ENCODE results near the gene FAM98A.
A peak's percentile ranks its signal among the peaks of the same experiment; 100 is the strongest.

Gene FAM98A

GRCh38 chr2:33599175-33599942 lies at the start of gene FAM98A:
FAM98A (minus strand) TSS chr2:33599299; CDS start chr2:33599221, 78 bp downstream.
- peak; percentile 98 for DNase-seq

DNA sequence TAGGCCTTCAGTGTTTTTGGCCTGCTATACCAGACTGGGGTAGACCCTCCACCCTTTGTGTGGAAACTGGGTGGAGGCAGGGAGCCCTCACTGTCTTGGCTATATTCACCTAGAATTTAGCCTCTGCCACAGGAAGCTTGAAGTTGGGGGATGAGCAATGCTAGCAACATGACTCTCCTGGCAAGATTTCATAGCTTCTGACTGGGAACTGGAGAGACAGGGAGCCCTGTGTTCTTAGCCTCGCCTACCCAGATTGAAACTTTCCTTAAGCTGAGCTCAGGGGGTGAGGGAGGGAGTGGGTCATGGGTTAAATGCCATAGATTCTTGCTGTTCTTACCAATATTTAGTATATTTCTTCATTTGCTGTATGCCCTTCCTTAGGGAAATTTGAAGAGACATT lies 46.8 kb upstream of the FAM98A start:
- no peak for DNase-seq

DNA sequence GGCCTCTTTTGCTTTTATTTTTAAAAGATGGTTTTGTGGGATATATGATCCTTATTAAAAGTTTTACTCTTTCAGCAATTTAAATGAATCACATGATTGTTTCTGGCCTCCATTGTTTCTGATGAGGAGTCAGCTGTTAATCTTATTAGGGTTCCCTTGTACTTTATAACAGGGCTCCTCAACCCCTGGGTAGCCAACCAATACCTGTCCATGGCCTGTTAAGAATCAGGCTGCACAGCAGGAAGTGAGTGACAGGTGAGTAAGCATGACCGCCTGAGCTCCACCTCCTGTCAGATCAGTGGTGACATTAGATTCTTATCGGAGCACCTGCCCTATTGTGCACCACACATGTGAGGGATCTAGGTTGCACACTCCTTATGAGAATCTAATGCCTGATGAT lies 45.1 kb upstream of the FAM98A start:
- DNase-seq, result no peak

GRCh38 chr2:33636001-33636400 lies 36.9 kb upstream of the FAM98A start:
- peak; percentile 17 to 26 for DNase-seq

GRCh38 chr2:33634261-33634910 lies 35.3 kb upstream of the FAM98A start:
- no peak for DNase-seq

- DNase-seq, result no peak
These were observed 34.2 kb upstream of the FAM98A start for GRCh38 chr2:33633315-33633714.

- DNase-seq, result no peak
These were observed 33.7 kb upstream of the FAM98A start for GRCh38 chr2:33632831-33633230.

- DNase-seq, result no peak
These were observed 29.1 kb upstream of the FAM98A start for GRCh38 chr2:33628031-33628827.

DNA sequence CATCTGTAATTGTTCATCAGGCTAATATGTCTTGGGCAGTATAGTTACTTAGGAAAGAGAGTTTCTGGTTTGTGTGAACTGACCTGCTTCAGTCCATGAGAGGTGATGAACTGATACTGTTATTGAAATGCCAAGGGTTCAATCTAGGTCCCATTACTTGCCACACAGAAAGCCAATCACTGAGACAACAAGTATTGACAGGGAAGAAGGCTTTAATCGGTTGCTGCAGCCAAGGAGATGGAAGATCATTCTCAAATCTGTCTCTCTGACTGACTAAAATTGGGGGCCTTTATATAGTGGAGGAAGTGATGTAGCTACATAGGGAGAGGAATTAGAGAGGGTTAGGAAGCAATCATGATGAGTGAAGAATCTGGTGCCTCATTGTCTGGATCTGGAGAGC lies 19.9 kb upstream of the FAM98A start:
- DNase-seq, result no peak

DNA sequence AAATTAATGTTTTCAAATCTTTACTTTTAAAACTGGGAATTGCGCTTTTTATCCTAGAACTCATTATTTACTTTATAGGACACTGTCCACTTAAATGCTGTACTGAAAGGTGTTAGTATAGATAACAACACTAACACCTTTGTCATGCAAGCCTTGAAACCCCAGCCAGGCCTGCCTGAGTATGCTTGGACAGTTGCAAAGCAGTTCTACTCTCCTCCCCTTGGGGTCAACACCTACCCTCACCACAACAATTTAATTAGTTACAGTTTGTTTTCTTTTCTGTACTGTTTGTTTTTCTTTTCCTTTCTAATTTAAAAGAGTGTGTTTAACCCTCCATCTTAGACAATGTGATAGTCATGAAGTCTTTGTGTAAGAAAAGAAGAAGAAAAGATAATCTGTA lies 18.9 kb upstream of the FAM98A start:
- no peak for DNase-seq

GRCh38 chr2:33617401-33617800 lies 18.3 kb upstream of the FAM98A start:
- DNase-seq, result no peak

GRCh38 chr2:33616873-33617272 lies 17.8 kb upstream of the FAM98A start:
- DNase-seq, result no peak

- DNase-seq, result no peak
These were observed 15.1 kb upstream of the FAM98A start for GRCh38 chr2:33614190-33614589.

DNA sequence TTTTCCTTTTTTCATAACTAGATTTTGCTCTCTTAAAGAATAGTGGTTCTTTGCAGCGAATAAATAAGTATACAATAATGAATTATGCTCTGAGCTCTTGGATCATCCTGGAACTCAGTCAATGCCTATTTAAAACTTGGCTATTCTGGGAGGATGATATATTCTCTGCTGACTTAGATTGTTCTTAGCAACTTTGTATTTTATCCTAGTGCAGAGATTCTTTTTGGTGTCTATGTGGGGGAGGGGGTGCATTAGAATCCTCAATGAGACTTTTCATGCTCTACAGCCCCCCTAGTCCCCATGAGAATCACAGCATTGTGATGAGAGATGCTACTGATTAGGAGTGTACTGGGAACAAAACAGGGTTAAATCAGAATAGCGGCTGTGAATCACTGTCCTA lies 8.8 kb upstream of the FAM98A start:
- no peak for DNase-seq

DNA sequence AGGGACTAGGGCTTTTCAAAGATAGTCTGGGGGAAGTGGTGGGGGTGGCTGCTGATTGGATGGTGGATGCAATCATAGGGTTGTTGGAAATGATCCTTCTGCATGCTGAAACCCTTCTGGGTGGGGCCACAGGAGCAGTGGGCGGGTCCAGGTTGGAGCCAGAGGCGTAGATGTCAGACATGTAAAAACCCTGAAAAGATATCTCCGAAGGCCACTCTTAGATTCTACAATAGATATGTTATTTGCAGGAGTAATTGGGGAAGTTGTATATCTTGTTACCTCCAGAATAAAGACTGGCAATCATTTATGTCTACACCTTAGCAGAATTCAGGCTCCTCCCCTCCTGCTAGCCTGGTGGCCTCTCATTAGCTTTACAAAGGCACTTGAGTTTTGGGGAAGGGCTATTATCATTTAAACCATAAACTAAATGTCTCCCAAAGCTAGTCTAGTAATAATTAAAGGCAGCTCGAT lies 8.2 kb upstream of the FAM98A start:
- no peak for DNase-seq

- no peak for DNase-seq
These were observed 7.5 kb upstream of the FAM98A start for GRCh38 chr2:33606622-33607021.

DNA sequence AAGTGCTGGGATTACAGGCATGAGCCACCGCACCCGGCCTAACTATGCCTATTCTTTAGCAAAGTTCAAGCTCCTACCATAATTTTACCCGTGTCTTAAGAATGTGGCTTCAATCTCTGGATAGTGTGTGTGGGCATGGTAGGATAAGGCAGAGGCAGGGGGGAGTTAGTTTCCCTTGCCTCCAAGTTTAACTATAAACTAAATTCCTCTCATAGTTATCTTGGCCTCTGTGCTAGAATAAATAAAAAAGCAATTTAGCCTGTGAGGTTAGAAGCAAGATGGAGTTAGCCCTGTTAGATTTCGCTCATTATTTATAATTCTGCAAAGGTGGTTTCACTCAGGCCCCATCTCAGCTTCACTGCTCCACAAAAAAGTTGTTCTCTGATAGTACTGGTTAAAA lies 7.0 kb upstream of the FAM98A start:
- DNase-seq, result no peak

DNA sequence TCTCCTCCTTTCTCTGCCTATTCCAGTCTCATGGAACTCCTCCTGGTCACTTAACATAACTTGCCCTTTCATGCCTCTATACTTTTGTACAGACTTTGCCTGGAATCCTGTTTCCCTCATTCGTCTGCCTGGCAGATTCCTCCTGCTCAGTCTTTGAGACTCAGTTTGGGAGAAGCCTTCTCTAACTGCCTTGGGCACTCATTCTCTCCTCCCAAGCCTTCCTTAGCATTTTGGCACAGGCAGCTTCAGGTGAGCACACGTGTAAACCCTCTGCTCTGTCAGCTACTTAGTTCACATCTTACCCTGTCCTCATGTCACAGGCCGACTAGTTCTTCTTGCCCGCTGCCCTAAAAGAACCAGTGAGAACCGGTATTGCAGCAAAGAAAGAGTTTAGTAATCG lies 6.0 kb upstream of the FAM98A start:
- no peak for DNase-seq

DNA sequence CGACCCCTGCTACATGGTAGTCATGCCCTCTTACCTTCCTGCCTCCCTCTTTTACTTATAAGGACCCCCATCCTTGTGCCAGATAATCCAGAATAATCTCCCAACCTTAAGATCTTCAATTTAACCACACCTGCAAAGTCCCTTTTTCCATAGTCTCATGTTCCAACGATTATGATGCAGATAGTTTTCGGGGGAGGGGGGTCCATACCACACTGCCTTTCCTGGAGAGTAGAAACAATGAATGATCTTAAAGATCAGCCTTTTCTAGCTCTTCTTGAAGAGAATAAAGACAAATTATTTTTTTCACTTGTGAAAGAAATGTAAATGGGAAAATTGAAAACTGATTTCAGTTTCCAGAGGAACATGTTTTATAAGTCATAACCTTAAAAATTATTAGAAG lies 4.3 kb upstream of the FAM98A start:
- DNase-seq, result no peak

DNA sequence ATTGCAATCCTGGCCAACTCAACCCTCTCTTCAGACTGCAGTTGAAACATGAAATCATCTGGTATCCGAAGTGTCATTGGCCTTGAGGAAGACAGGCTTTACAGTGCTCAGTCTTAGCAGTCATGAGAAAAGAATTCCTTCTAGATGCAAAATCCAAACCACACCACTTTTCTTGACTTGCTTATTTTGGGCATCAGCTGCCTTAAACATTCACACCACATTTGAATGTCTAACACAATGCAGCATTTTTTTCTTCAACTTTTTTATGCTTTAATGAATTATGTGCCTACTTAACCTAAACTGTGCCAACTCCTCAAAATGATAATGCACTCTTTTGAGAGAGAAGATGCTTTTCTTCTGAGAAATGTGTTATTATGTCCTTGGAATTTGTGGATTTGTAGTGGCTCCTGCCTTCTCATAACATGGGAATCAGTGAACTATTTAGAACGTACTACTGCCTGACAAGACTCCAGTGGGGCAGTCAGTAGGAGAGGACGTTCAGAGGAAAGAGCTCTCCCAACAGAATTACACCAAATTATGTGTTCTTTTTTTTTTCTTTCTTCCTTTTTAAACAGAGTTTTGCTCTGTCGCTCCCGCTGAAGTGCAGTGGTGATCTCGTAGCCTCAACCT lies 3.2 kb upstream of the FAM98A start:
- DNase-seq, result no peak

GRCh38 chr2:33599943-33600192 lies 769 bp upstream of the FAM98A start:
- DNase-seq, result no peak

DNA sequence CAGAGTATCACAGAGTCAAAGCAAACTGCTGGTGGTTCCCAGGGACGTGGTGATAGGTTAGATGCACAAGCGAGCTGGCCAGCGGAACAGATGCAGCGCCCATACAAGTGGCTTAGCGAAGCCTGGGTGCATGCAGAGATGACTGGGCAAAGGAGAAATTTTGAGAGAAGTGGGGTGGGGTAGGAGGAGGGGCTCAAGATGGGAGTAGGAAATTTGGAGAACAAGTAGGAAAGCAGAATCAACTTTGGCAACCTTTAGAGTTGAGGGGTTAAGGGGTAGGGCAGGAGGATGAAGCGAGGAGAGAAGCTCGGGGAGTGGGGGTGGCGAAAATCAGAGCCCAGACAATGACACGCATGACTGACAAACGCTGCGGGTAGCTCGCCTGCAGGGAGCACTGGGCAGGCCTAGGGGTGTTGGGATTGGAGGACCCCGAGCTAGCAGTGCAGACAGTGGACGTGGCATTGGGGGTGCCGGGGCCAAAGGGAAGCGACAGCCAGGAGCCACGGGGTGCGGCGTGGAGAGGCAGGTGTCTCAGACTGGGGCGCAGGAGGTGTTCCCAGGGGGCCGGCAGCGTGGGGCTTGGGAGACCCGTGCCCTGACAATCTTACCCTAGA lies 431 bp downstream of the FAM98A start:
- peak; percentile 42 to 46 for DNase-seq

DNA sequence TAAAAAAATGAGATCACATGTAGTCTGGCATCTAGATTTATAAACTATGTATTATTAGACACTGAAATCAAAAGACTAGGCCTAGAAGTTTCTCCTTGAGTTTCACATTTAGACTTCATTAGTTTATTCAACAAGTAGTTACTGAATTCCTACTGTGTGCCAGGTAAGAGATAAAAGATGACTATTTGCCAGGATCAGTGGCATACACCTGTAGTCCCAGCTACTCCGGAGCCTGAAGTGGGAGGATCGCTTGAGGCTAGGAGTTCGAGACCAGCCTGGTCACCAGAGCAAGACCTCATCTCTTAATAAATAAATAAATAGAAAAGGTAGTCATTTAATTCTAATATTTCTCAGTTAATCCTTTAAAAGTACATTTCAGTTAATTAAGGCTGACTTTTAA lies 2.1 kb downstream of the FAM98A start:
- DNase-seq, result no peak
